Measurements from ENCODE around the gene LRRC25. TPM values are rescaled to one million over a fixed set of nuclear protein-coding genes. Genes with fewer than 3 reads are reported as not detected.
"Not testable (repeated sequence)": the region's sequence is repeated elsewhere in the genome, so short reads cannot be mapped to it uniquely, and the experiment has no call there.

LRRC25 gene
- total and polyA plus RNA-seq, 2 experiments from 2014 or later, result 0.36 TPM; not detected in 1

DNA sequence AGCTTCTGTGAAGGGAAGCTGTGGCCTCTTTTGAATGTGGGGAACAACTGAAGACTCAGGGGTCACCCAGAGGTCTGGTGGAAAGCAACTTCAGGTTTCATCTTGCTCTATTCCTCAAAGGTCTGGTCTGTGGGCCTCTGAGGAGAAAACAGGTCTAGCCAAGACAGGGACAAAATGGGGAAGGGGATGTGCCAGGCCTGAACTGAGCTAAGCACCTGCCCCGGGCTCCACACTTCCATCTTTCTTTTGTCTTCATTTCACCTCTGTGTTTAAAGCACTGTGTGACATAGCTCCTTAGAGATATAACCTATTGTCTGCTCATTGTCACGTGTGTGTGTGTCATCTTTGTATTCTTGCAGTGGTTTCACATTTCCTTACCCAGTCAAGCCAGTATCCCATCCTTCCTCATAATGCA lies 31.4 kb downstream of the LRRC25 start:
- H3K9me2 ChIP-seq (replicated peaks; ENCODE audit: insufficient read depth), result no peaks in the 10 kb centered on the region
- no peaks in the 10 kb centered on the region for H3K36me3 ChIP-seq (replicated peaks; ENCODE audit: insufficient read depth, low read depth)
- peak overlapping the region; percentile 98 for H3K27ac ChIP-seq
- no peak overlapping the region for H2AFZ ChIP-seq
- H3K27me3 ChIP-seq, result no peaks in the 10 kb centered on the region
- H3K4me2 ChIP-seq, result no peak overlapping the region
- no peaks in the 10 kb centered on the region for H3K9me3 ChIP-seq (ENCODE audit: low read depth)
- no peaks in the 10 kb centered on the region for H4K20me1 ChIP-seq (ENCODE audit: insufficient read depth, poor library complexity, severe bottlenecking)
- no peak for DNase-seq (ENCODE audit: low spot score)
- TF ChIP-seq EZH2 (IDR thresholded peaks at IDR 0.05; ENCODE audit: borderline replicate concordance) (no peak), EZH2phosphoT487 (IDR thresholded peaks at IDR 0.05; ENCODE audit: low read depth, severe bottlenecking, unreplicated experiment) (no peak)
- H3K79me2 ChIP-seq, result peaks cover 4% of the 10 kb centered on the region
- no peak overlapping the region for H3K4me3 ChIP-seq
- H3K4me1 ChIP-seq (ENCODE audit: insufficient read depth), result peaks cover 23% of the 10 kb centered on the region
- WGBS (ENCODE audit: low lambda C conversion rate, missing lambda C conversion rate), result 92% methylated on average over 2 of the region's 2 CpGs

DNA sequence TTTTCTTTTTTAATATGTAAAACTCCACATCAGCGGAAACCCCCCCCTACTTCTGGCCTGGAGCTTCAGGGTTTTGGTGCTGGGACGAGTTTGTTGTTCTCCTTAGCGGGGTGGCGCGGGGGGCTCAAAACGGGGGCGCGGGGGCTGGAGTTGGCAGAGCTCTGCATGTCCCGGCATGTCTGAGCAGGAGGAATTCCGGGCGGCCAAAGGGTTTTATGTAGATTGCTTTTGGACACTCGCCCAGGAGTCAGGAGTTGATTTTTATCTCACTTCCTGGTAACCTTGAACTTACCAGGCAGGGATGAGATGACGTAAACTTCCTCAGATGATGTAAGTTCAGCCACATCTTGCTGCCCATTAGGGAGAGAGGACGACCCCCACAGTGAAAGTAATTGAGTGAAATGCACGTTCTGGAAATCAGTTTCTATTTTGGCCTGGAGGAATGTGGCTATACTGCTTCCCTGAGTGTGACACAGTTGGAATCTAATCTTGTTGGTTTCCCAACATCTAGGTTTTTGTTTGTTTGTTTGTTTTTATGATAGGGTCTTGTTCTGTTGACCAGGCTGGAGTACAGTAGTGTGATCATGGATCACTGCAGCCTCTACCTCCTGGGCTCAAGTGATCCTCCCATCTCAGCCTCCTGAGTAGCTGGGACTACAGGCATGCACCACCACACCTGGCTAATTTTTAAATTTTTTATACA lies 32.4 kb downstream of the LRRC25 start:
- Histone ChIP-seq H2AFZ (no peak overlapping the region), H3K4me2 (peak overlapping the region; percentile 66), H3K9me2 (replicated peaks; ENCODE audit: insufficient read depth) (no peaks in the 10 kb centered on the region), H3K4me3 (no peak overlapping the region), H3K4me1 (ENCODE audit: insufficient read depth) (peaks cover 23% of the 10 kb centered on the region), H4K20me1 (ENCODE audit: insufficient read depth, poor library complexity, severe bottlenecking) (no peaks in the 10 kb centered on the region), H3K27me3 (no peaks in the 10 kb centered on the region), H3K27ac (peak overlapping the region; percentile 98), H3K36me3 (replicated peaks; ENCODE audit: insufficient read depth, low read depth) (no peaks in the 10 kb centered on the region), H3K79me2 (peaks cover 4% of the 10 kb centered on the region), H3K9me3 (ENCODE audit: low read depth) (no peaks in the 10 kb centered on the region)
- 22% methylated on average over 11 of the region's 15 CpGs for WGBS (ENCODE audit: low lambda C conversion rate, missing lambda C conversion rate)
- TF ChIP-seq EZH2phosphoT487 (IDR thresholded peaks at IDR 0.05; ENCODE audit: low read depth, severe bottlenecking, unreplicated experiment) (no peak), EZH2 (IDR thresholded peaks at IDR 0.05; ENCODE audit: borderline replicate concordance) (no peak)
- TF ChIP-seq, protein P1, sequence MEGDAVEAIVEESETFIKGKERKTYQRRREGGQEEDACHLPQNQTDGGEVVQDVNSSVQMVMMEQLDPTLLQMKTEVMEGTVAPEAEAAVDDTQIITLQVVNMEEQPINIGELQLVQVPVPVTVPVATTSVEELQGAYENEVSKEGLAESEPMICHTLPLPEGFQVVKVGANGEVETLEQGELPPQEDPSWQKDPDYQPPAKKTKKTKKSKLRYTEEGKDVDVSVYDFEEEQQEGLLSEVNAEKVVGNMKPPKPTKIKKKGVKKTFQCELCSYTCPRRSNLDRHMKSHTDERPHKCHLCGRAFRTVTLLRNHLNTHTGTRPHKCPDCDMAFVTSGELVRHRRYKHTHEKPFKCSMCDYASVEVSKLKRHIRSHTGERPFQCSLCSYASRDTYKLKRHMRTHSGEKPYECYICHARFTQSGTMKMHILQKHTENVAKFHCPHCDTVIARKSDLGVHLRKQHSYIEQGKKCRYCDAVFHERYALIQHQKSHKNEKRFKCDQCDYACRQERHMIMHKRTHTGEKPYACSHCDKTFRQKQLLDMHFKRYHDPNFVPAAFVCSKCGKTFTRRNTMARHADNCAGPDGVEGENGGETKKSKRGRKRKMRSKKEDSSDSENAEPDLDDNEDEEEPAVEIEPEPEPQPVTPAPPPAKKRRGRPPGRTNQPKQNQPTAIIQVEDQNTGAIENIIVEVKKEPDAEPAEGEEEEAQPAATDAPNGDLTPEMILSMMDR (IDR thresholded peaks at IDR 0.05; ENCODE audit: poor library complexity), result no peak
- peak; percentile 94 for DNase-seq (ENCODE audit: low spot score)

DNA sequence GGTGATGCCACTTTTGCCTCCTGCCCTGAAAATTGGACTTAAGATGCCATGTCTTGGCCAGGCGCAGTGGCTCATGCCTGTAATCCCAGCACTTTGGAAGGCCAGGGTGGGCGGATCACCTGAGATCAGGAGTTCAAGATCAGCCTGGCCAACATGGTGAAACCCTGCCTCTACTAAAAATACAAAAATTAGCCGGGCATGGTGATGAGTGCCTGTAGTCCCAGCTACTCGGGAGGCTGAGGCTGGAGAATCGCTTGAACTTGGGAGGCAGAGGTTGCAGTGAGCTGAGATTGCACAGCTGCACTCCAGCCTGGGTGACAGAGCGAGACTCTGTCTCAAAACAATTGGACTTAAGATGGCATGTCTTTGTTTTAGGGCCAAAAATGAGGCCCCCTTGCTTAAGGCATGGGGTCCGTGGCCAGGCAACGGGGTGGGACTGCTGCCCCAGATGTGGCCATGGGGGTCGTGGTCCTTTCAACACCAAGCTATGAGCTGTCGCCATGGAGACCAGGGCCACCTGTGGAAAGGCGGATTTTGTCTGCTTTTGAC lies 33.1 kb downstream of the LRRC25 start:
- Histone ChIP-seq H3K27ac (peak overlapping the region; percentile 98), H3K4me2 (peak overlapping the region; percentile 66), H3K4me1 (ENCODE audit: insufficient read depth) (peaks cover 23% of the 10 kb centered on the region)
- 58% methylated on average over 11 of the region's 11 CpGs for WGBS (ENCODE audit: low lambda C conversion rate, missing lambda C conversion rate)
- H3K79me2 ChIP-seq; DNase-seq (ENCODE audit: low spot score); H4K20me1 ChIP-seq (ENCODE audit: insufficient read depth, poor library complexity, severe bottlenecking); H3K4me3 ChIP-seq; H3K27me3 ChIP-seq; H3K9me2 ChIP-seq (replicated peaks; ENCODE audit: insufficient read depth); H3K9me3 ChIP-seq (ENCODE audit: low read depth); H2AFZ ChIP-seq; H3K36me3 ChIP-seq (replicated peaks; ENCODE audit: insufficient read depth, low read depth): not testable (repeated sequence)

DNA sequence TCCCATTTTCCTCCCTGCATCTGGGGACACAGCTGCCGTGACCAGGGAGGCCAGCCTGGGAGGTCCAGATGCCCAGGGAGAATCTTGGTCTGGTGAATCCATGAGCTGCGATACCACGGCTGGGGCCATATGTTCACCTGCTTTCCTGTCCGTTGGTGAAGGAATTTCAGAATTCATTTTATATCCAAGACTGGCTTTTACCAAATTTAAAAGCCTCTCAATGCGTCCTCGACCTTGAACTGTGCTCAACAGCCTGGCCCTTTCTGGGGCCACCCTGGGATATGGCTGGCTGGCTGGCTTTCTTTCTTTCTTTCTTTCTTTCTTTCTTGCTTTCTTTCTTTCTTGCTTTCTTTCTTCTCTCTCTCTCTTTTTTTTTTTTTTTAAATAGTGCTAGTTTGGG lies 33.6 kb downstream of the LRRC25 start:
- H3K27ac ChIP-seq, result peak overlapping the region; percentile 98
- peaks cover 23% of the 10 kb centered on the region for H3K4me1 ChIP-seq (ENCODE audit: insufficient read depth)
- H3K4me2 ChIP-seq, result no peak overlapping the region
- no peak for DNase-seq (ENCODE audit: low spot score)
- peaks cover 4% of the 10 kb centered on the region for H3K79me2 ChIP-seq
- H3K36me3 ChIP-seq (replicated peaks; ENCODE audit: insufficient read depth, low read depth), result no peaks in the 10 kb centered on the region
- WGBS (ENCODE audit: low lambda C conversion rate, missing lambda C conversion rate), result 70% methylated on average over 6 of the region's 6 CpGs
- no peaks in the 10 kb centered on the region for H3K9me3 ChIP-seq (ENCODE audit: low read depth)
- H2AFZ ChIP-seq, result no peak overlapping the region
- no peaks in the 10 kb centered on the region for H4K20me1 ChIP-seq (ENCODE audit: insufficient read depth, poor library complexity, severe bottlenecking)
- no peaks in the 10 kb centered on the region for H3K9me2 ChIP-seq (replicated peaks; ENCODE audit: insufficient read depth)
- TF ChIP-seq, protein P1 (IDR thresholded peaks at IDR 0.05; ENCODE audit: poor library complexity), result no peak
- TF ChIP-seq EZH2 (IDR thresholded peaks at IDR 0.05; ENCODE audit: borderline replicate concordance), result no peak
- no peak for TF ChIP-seq EZH2phosphoT487 (IDR thresholded peaks at IDR 0.05; ENCODE audit: low read depth, severe bottlenecking, unreplicated experiment)
- H3K4me3 ChIP-seq, result no peak overlapping the region
- no peaks in the 10 kb centered on the region for H3K27me3 ChIP-seq
